Measurements from ENCODE around the gene SLC2A4. TPM values are rescaled to one million over a fixed set of nuclear protein-coding genes. Genes with fewer than 3 reads are reported as not detected.

SLC2A4 gene
- total RNA-seq, 2 donors from 2014 or later: 1.9 to 5.7 TPM

DNA sequence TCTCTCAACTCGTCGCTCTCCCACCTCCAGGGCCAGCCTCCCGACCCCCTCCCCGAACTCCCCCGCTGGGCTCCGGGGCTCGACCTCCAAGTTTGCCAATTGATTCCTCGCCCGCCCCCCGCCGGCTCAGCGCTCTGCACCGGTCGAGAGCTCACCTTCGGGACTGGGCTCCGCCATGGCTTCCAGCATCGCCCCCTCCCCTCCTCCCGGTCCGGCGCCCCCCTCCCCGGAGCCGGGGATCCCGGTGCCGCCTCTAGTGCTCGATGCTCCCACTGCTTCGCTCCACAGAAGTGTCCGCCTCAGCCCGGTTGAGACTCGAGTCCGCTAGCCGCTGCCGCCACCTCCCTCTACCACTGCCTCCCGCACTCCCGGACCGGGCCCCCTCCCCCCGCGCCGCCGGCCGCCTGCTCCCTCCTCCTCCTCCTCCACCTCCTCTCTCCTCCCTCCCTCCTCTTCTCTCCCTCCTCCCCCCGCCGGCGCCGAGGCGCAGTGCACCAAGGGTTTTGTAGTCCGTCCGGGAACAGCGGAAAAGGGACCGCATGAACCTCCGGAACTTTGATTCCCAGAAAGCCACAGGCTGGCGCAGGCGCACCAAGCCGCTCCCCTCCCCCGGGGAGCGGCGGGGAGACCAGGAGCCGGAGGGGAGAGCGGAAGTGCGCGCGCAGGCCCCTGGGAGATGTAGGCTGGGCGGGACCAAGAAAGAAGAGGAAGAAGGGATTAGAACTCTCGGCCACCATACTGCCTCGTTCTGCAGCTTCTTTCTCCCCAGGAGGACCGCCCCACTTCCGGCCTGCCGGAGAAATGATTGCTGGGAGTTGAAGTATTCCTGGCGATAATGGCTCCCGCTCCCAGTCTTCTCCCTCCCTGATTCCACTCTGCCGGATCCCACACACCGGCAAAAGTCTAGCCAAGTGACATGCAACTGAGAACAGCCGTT, 42.2 kb upstream of the SLC2A4 start, which contains the start of gene PHF23:
Gene PHF23 (minus strand): TSS at position 367 of the 937 bp plus-strand sequence. CDS start 178 bp downstream, at position 189.
- TF ChIP-seq, protein P1, sequence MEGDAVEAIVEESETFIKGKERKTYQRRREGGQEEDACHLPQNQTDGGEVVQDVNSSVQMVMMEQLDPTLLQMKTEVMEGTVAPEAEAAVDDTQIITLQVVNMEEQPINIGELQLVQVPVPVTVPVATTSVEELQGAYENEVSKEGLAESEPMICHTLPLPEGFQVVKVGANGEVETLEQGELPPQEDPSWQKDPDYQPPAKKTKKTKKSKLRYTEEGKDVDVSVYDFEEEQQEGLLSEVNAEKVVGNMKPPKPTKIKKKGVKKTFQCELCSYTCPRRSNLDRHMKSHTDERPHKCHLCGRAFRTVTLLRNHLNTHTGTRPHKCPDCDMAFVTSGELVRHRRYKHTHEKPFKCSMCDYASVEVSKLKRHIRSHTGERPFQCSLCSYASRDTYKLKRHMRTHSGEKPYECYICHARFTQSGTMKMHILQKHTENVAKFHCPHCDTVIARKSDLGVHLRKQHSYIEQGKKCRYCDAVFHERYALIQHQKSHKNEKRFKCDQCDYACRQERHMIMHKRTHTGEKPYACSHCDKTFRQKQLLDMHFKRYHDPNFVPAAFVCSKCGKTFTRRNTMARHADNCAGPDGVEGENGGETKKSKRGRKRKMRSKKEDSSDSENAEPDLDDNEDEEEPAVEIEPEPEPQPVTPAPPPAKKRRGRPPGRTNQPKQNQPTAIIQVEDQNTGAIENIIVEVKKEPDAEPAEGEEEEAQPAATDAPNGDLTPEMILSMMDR (IDR thresholded peaks at IDR 0.05): no peak
- Histone ChIP-seq H3K4me1 (peaks cover 28% of the 10 kb centered on the region), H3K27ac (peak within 1 kb of the TSS; percentile 99), H3K27me3 (no peaks in the 10 kb centered on the region), H3K4me3 (peak within 1 kb of the TSS; percentile 95), H3K36me3 (peaks cover 5% of the 10 kb centered on the region), H3K9me3 (no peaks in the 10 kb centered on the region), H3K9ac (ENCODE audit: low read depth in 2 of 2, low read length in 2 of 2) (peak within 1 kb of the TSS; percentile 94 to 100)
- intact Hi-C loops (cut with DNase I): no loop called here
- peak; percentile 100 for DNase-seq

DNA sequence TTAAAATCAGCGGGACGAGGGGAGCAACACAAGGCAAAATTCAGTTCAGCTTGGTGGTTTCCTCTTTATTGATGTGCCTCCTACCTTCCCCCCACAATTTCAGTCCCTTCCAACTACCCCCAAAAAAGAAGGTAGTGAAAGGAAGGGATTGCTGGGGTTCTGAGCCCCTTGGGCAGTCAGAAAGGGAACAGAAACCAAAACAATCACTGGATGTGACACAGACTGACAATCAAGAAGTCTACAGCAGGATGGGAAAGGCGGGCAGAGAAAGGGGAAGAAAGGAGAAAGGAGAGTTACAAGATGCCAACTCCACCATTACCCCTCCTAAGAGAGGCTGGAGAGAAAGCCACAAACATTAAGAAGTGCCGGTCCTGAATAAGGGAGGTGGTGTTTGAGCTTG, 41.1 kb upstream of the SLC2A4 start:
- peak overlapping the region; percentile 5 for H3K4me3 ChIP-seq
- no peak for DNase-seq
- peak overlapping the region; percentile 26 to 100 for H3K9ac ChIP-seq (ENCODE audit: low read depth in 2 of 2, low read length in 2 of 2)
- H3K27ac ChIP-seq: peak overlapping the region; percentile 99
- H3K9me3 ChIP-seq: no peaks in the 10 kb centered on the region
- H3K27me3 ChIP-seq: no peaks in the 10 kb centered on the region
- intact Hi-C loops (cut with DNase I): no loop called here
- H3K36me3 ChIP-seq: peaks cover 5% of the 10 kb centered on the region
- TF ChIP-seq, protein P1 (IDR thresholded peaks at IDR 0.05): no peak
- H3K4me1 ChIP-seq: peaks cover 19% of the 10 kb centered on the region

DNA sequence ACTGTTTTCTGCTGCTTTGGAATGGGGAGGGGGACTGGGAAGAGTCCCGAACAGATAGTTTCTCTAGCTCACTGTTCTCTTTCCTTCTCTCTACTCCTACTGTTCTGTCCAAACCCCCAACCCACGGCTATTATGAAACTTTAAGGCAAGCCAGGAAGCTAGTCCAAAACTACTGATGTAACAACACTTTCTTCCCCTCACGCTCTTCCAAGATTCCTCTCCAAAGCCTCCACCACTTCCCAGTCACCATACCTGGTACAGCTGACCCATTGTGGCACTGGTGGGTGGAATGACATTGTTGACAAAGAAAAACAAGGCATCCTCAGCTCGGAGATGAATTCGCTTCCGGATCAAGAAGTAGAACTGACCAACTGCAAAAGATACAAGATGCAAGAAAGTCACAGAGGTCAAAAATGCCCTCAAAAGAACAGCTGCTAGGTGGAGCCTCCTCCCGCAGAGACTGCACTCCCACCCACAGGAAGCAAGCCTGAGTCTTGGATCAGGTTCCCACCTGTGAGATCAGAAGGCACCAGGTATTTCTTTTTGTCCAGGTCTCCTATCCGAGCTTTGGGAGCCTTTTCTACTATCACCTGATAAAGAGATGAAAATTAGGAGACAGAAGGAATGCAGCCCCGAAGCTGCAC, 40.3 kb upstream of the SLC2A4 start:
- TF ChIP-seq, protein P1 (IDR thresholded peaks at IDR 0.05): no peak
- no peaks in the 10 kb centered on the region for H3K27me3 ChIP-seq
- intact Hi-C loops (cut with DNase I): no loop called here
- H3K4me1 ChIP-seq: peaks cover 14% of the 10 kb centered on the region
- peaks cover 5% of the 10 kb centered on the region for H3K36me3 ChIP-seq
- peak overlapping the region; percentile 99 for H3K27ac ChIP-seq
- no peaks in the 10 kb centered on the region for H3K9me3 ChIP-seq
- H3K9ac ChIP-seq (ENCODE audit: low read depth in 2 of 2, low read length in 2 of 2): peak overlapping the region; percentile 90 to 100
- no peak for DNase-seq
- H3K4me3 ChIP-seq: peak overlapping the region; percentile 83

DNA sequence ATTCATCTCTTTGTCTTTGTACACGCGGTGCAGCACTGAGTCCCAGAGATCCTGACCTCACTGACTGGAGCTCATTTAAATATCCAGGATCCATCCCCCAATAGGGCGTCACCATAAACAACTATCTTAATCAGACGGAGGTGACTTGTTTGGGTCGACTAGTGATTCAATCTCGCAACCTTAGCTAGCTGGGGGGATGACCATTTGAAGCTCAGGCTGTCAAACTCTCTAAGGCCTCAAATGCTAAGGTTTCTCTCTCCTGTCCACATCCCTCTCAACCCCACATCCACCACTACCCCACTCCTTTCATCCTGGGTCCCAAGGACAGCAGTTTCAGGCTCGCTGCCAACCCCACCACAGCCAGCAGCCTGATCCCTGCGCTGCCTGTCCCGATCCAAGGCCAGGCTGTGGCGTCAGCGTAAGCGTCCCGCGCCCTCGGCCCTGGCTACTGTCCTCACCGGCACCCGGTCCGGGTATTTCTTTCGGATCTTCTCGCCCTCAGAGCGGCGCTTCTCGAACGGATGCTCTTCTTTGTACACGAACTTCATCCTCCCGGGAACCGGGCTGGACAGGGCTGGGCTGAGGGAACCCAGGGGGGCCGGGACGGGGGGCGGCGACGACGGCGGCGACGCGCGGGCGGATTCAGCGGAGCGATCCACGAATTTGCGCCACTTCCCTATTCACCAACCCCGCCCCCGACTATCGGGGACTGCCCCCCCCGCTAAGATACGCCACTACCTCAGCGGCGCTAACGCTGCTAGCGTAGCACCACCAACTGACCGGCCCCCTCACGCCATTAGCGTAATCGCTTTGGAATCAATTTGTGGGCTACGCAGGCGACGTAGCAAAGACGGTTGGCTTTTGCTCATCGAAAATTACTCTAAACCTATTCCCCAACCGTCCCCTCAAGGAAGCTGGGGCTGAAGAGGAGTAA, 39.5 kb upstream of the SLC2A4 start, which contains the start of gene GABARAP:
Gene GABARAP (minus strand): TSS at position 667 of the 934 bp plus-strand sequence. CDS start 119 bp downstream, at position 548.
- H3K9ac ChIP-seq (ENCODE audit: low read depth in 2 of 2, low read length in 2 of 2): peak within 1 kb of the TSS; percentile 90 to 100
- no peaks in the 10 kb centered on the region for H3K27me3 ChIP-seq
- TF ChIP-seq, protein P1 (IDR thresholded peaks at IDR 0.05): no peak
- intact Hi-C loops (cut with DNase I): no loop called here
- DNase-seq: peak; percentile 96
- peaks cover 5% of the 10 kb centered on the region for H3K36me3 ChIP-seq
- peak within 1 kb of the TSS; percentile 83 for H3K4me3 ChIP-seq
- H3K27ac ChIP-seq: peak within 1 kb of the TSS; percentile 99
- H3K4me1 ChIP-seq: peaks cover 14% of the 10 kb centered on the region
- no peaks in the 10 kb centered on the region for H3K9me3 ChIP-seq

All from colonic mucosa (tissue), 4 donors.